ENCODE data around the gene CYB5R2. TPM values are rescaled to one million over a fixed set of nuclear protein-coding genes. Genes with fewer than 3 reads are reported as not detected.

Gene CYB5R2
- total RNA-seq, 3 donors from 2014 or later = 9.8 to 32.1 (median 21.6) TPM

DNA sequence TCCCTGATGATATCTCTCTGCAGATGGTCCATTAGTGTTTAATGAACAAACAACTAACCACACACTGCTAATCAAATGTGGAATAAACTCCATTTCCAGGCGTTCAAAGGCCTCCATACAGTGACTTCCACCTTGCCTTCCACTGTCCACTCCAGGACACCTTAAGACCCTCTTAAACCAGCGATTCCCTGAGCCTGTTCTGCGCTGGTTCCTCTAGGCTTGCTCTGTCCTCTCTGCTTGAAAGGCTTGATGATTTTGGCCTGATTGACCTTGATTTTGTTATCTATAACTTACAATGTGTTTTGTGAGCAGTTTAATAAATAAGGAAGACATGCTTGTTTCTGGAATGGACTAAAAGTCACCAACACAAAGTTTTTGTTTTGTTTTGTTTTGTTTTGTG lies 20.9 kb upstream of the CYB5R2 start:
- Histone ChIP-seq H3K27ac (no peak overlapping the region), H3K36me3 (no peaks in the 10 kb centered on the region), H3K4me1 (no peaks in the 10 kb centered on the region), H3K9me3 (no peaks in the 10 kb centered on the region), H3K4me3 (peak overlapping the region in 1 of 3 donors; percentile 36), H3K27me3 (no peaks in the 10 kb centered on the region)
- intact Hi-C loops (cut with DNase I; ENCODE audit: low total_unique reads) = no loop called here
- DNase-seq (ENCODE audit: low spot score in 2 of 2) = no peak
- TF ChIP-seq, protein P1, sequence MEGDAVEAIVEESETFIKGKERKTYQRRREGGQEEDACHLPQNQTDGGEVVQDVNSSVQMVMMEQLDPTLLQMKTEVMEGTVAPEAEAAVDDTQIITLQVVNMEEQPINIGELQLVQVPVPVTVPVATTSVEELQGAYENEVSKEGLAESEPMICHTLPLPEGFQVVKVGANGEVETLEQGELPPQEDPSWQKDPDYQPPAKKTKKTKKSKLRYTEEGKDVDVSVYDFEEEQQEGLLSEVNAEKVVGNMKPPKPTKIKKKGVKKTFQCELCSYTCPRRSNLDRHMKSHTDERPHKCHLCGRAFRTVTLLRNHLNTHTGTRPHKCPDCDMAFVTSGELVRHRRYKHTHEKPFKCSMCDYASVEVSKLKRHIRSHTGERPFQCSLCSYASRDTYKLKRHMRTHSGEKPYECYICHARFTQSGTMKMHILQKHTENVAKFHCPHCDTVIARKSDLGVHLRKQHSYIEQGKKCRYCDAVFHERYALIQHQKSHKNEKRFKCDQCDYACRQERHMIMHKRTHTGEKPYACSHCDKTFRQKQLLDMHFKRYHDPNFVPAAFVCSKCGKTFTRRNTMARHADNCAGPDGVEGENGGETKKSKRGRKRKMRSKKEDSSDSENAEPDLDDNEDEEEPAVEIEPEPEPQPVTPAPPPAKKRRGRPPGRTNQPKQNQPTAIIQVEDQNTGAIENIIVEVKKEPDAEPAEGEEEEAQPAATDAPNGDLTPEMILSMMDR (IDR thresholded peaks at IDR 0.05) = no peak
- TF ChIP-seq POLR2AphosphoS5 (IDR thresholded peaks at IDR 0.05) (no peak), POLR2A (IDR thresholded peaks at IDR 0.05) (no peak)

DNA sequence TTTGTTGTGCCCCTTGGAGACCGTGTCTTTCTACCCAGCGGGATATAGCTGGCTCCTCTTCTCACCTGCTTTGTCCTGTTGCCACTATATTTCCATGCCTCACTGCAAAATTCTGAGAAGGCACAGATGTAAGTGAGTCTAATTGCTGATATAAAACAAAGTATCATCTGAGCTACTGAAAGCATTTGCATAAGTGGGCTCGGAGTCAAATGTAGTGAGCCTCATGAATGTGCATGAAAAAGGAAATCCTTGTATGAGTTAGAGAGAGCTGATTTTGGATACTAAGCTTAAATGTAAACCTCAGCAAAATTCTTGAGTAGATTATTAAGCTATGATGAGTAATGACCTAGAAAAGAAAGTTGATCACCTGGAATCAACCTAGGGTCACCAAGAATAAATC lies 19.1 kb upstream of the CYB5R2 start:
- TF ChIP-seq POLR2A (IDR thresholded peaks at IDR 0.05) (no peak), POLR2AphosphoS5 (IDR thresholded peaks at IDR 0.05) (no peak)
- TF ChIP-seq, protein P1 (IDR thresholded peaks at IDR 0.05) = no peak
- intact Hi-C loops (cut with DNase I; ENCODE audit: low total_unique reads) = no loop called here
- Histone ChIP-seq H3K4me1 (no peaks in the 10 kb centered on the region), H3K27ac (no peak overlapping the region), H3K4me3 (no peak overlapping the region), H3K36me3 (no peaks in the 10 kb centered on the region), H3K27me3 (no peaks in the 10 kb centered on the region), H3K9me3 (no peaks in the 10 kb centered on the region)
- no peak for DNase-seq (ENCODE audit: low spot score in 2 of 2)

DNA sequence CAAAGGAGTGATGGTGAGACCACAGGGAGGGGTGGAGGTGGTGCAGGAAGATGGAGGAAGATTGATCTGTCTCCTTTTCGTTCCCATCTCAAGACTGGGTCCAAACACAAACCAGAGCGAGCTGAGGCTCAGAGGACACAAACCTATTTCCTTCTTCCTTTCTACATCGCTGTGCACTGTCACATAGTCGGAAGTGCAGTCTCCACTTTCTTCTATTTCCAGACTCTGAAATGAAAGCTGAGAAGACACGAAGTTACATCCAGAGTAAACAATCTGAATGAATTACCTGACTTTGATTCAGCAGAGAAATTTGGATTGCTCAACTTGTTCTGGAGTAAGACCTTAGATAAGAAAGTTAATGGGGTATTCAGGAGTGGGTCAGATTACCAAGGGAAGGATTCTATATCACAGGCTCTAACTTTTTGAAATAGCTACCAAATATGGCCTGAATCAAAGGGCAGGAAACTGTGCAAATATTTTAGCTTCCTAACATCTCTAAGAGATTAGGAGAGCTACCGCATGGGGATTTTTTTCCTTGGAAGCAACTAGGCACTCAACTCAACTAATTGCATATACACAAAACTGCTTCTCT lies 18.6 kb upstream of the CYB5R2 start:
- Histone ChIP-seq H3K4me3 (no peak overlapping the region), H3K9me3 (no peaks in the 10 kb centered on the region), H3K27me3 (no peaks in the 10 kb centered on the region), H3K4me1 (no peaks in the 10 kb centered on the region), H3K27ac (no peak overlapping the region), H3K36me3 (no peaks in the 10 kb centered on the region)
- TF ChIP-seq POLR2AphosphoS5 (IDR thresholded peaks at IDR 0.05) (no peak), POLR2A (IDR thresholded peaks at IDR 0.05) (no peak)
- TF ChIP-seq, protein P1 (IDR thresholded peaks at IDR 0.05) = no peak
- no peak for DNase-seq (ENCODE audit: low spot score in 2 of 2)
- intact Hi-C loops (cut with DNase I; ENCODE audit: low total_unique reads) = no loop called here

DNA sequence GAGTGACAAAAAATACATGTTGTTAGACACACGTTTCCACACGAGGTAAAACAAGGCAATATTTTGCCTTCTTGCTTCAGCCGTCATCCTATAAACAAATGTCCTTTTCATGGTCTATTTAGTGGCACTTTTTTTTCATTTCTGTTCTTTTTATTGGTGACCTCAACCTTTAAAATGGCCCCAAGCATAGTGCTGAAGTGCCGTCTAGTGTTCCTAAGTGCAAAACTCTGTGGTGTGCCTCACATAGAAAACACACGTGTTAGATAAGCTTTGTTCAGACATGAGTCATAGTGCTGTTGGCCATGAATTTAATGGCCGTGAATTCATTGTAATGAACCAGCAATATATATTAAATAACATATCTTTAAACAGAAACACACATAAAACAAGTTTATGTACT lies 17.3 kb upstream of the CYB5R2 start:
- intact Hi-C loops (cut with DNase I; ENCODE audit: low total_unique reads) = no loop called here
- H3K9me3 ChIP-seq = no peaks in the 10 kb centered on the region
- no peak overlapping the region for H3K27ac ChIP-seq

DNA sequence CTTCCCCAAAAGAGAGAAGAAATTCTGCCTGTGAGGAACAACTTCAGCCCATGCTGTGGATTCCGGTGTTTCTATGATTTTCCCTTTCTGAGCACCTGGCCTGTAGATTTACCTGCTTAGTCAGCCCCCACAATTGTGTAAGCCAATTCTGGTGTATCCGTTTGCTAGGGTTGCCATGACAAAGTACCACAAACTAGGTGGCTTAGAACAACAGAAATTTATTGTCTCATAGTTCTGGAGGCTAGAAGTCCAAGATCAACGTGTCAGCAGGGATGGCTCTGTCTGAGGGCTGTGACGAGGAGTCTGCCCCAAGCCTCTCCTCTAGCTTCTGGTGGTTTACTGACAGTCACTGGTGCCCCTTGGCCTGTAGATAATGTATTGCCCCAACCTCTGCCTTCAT lies 15.9 kb upstream of the CYB5R2 start:
- intact Hi-C loops (cut with DNase I; ENCODE audit: low total_unique reads) = no loop called here
- no peak overlapping the region for H3K27ac ChIP-seq
- H3K9me3 ChIP-seq = no peaks in the 10 kb centered on the region
- TF ChIP-seq, protein P1 (IDR thresholded peaks at IDR 0.05) = no peak
- TF ChIP-seq POLR2AphosphoS5 (IDR thresholded peaks at IDR 0.05) (no peak), POLR2A (IDR thresholded peaks at IDR 0.05) (no peak)
- no peaks in the 10 kb centered on the region for H3K36me3 ChIP-seq
- no peak for DNase-seq (ENCODE audit: low spot score in 2 of 2)
- no peak overlapping the region for H3K4me3 ChIP-seq
- no peaks in the 10 kb centered on the region for H3K4me1 ChIP-seq
- no peaks in the 10 kb centered on the region for H3K27me3 ChIP-seq

More for the DNA sequence above, 17.3 kb upstream of the CYB5R2 start:
- no peak for TF ChIP-seq POLR2AphosphoS5 (IDR thresholded peaks at IDR 0.05)
- no peak for TF ChIP-seq POLR2A (IDR thresholded peaks at IDR 0.05)
- TF ChIP-seq, protein P1 (IDR thresholded peaks at IDR 0.05) = no peak
- H3K36me3 ChIP-seq = no peaks in the 10 kb centered on the region
- H3K4me1 ChIP-seq = no peaks in the 10 kb centered on the region
- DNase-seq (ENCODE audit: low spot score in 2 of 2) = no peak
- H3K4me3 ChIP-seq = no peak overlapping the region
- H3K27me3 ChIP-seq = no peaks in the 10 kb centered on the region

Measured in breast epithelium (tissue), 4 donors.